NCI-H460 (cell line): ENCODE data around the gene ADA. TPM values are rescaled to one million over a fixed set of nuclear protein-coding genes. Genes with fewer than 3 reads are reported as not detected.

Experiments used
- DNase-seq: peaks from one replicate; pipeline ENCODE4 v3.0.0-alpha.2; 2016; ENCODE audit warnings: low read depth; ENCODE audit errors: extremely low read depth
- total RNA-seq: library from RNA; depleted of rRNA; stranded (reverse); fragments of >200 nt; shearing (Covaris generic); gene quantifications from 2 replicates; pipeline ENCODE4 v1.2.3, GENCODE V29; 2014

ADA gene
- total RNA-seq, 1 experiment from 2014 or later = 5.2 TPM

DNA sequence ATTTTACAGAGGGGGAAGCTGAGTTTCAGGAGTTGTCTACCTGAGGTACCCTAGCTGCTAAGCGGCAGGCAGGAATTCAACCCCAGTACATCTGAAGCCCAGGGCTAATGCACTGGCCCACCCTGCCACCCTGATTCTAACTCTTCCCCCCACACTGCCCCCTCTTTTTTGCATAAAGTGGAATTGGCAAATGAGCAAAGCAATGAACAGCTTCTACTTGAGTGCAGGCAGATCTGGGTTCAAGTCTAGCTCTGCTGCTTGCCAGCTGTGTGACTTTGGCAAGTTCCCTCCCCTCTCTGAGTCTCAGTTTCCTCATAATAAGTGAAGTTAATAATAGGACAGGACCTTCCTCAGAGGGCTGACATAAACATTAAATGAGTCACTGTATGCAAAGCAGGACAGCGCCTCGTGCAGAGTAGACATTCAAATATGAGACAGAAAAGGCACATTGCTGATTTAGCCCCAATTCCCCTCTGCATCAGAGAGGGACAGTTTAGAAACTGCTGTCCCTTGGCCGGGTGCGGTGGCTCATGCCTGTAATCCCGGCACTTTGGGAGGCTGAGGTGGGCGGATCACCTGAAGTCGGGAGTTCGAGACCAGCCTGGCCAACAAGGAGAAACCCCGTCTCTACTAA lies 4.7 kb downstream of the ADA start:
- no peak for DNase-seq

- DNase-seq = no peak
These were observed 5.4 kb downstream of the ADA start for GRCh38 chr20:44646023-44646640.

- DNase-seq = no peak
These were observed 6.8 kb downstream of the ADA start for GRCh38 chr20:44644667-44645131.

- DNase-seq = no peak
These were observed 7.3 kb downstream of the ADA start for GRCh38 chr20:44644230-44644617.

GRCh38 chr20:44643596-44644229 lies 7.8 kb downstream of the ADA start:
- no peak for DNase-seq

- DNase-seq = no peak
These were observed 8.4 kb downstream of the ADA start for GRCh38 chr20:44643154-44643519.

DNA sequence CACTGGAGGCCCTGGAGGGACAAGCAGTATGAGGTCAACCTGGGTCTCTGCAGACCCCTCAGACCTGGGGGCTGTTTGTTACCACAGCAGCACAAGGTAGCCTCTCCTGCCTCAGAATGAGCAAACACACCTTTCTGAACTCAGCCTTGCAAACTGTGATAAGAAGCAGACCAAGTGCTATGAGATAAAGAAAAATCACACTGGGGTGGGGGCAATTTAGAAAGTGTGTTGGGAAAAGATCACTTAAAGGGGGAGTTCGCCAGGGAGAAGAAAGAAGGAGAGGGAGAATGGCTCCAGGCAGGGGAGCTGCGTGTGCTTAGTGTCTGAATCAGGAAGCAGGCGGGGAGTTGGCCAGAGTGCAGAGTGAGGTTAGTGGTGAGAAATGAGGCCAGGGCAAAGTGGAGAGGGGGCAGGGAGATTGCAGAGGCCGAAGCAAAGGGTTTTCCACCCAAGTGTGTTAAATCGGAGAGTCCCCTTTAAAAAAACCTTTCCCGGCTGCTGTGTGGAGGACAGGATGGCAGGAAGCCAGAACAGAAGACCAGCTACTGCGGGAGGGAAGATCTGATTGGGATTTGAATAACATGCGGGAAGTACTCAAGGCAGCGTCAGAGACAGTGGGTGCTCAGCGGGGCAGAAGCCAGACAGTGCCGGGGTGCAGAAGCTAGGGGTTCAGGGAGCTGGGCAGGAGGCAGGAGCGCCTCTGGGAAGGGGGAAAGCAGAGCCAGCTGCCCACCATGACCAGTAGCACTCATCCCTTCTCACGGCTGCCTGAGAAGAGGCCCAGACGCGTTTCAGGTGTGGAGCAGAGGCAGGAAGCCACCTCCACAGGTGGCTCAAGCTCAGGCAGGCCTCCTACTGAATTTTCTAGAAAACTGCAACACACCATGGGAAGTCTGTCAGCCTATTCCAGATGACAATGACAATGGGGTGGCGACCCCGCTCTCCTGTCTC lies 9.0 kb downstream of the ADA start:
- no peak for DNase-seq

DNA sequence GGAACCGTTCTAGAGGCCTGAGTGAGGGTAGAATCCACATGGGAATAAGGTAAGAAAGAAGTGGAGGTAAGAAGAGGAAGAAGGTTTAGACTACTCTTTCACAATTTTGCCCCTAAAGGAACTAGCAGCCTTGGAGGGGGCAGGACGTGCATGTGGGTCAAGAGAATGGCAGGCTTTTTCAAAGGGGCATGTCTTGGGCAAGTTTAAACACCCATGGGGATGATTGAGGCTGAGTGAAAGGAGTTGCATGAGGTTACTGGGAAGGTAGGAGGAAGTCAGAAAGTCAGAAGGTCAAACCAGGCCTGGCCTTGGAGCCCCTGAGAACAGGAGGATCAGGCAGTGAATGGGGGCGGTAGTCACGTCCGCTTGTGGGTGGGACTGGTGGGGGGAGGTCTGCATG lies 10.2 kb downstream of the ADA start:
- DNase-seq = no peak

GRCh38 chr20:44640522-44640921 lies 11.0 kb downstream of the ADA start:
- no peak for DNase-seq

GRCh38 chr20:44637522-44638372 lies 13.8 kb downstream of the ADA start:
- no peak for DNase-seq

GRCh38 chr20:44637042-44637441 lies 14.5 kb downstream of the ADA start:
- DNase-seq = no peak

DNA sequence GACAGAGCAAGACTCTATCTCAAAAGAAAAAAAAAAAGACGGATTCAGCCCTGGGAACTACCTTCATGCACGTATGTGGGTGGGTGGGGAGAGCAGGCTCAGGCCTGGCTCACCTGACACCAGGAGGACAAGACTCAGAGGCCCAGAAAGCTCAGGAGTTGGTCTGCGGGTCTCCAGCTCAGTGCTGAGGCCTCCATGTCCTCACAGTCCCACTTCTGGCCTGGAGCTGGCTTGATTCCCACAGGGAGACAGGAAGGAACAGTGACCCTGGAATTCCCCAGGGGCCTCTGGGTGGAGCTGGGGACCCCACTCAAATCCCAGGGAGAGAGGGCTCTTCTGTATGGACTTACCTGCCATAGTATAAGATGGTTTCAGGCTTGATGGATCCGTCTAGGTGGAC lies 15.6 kb downstream of the ADA start:
- no peak for DNase-seq

DNA sequence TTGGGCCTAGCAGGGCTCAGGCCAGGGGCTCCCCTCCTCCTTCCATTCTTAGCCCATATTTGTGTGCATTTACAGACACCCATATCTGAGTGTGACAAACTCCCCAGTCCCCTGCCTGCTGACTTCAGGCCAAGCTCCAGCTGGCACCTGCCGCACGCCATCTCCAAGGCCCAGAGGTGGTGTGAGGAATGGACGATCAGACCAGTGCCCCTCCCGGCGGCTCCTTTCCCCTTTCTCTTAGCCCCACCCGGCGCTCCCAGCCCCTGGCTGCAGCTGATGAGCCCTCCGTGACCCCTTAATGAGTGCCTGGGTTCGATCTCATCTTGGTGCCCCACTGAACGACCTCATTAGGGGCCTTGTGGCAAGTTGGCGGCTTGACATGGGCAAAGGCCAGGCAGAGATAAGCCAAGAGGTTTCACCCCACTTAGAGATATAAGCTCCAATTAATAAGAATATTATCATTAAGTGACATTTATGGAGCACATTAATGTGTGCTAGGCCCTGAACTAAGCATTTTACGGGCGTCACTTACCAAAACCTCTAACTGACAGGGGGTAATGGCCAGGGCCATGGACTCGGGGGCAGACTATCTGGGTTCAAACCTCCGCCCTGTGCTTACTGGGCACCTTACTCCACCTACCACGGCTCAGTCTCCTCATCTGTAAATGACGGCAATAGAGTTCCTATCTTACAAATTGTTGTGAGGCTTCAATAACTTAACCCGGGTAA lies 17.5 kb downstream of the ADA start:
- DNase-seq = no peak

- no peak for DNase-seq
These were observed 18.2 kb downstream of the ADA start for GRCh38 chr20:44633187-44633810.

- no peak for DNase-seq
These were observed 19.3 kb downstream of the ADA start for GRCh38 chr20:44632103-44632752.

DNA sequence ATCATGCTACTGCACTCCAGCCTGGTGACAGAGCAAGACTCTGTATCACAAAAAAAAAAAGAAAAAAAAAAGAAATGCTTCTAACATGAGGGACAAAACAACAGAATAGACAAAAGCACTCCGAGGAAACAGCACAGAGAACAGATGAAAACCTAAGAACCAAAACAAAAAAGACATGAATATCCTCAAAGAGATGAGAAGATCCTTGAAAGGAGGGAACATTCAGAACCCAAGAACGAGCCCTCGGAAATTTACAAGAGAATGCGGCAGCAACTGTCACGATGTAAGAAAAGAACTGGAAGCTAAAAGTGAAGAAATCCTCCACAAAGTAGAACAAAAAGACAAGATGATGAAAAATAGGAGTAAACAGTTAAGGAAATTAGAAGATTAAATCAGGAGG lies 21.2 kb downstream of the ADA start:
- DNase-seq = no peak

DNA sequence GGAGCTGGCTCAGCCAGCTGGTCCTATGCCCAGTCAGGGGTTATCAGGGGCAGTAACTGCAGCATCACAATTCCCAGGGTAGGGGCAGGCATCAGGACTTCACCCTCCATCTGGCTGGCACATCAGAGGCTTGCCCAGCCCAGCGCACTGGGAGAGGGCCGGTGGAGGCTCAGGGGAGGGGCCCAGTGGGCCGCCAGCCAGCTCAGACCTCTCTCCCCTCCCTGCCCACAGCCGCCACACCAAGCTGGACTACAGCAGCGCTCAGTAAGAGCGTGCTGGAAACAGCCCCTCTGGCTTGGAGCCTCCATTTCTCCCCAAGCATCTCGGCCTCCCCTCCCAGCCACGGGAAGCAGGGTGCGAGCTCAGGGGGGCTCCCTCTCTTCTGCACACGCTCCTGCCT lies 22.0 kb downstream of the ADA start:
- DNase-seq = no peak

DNA sequence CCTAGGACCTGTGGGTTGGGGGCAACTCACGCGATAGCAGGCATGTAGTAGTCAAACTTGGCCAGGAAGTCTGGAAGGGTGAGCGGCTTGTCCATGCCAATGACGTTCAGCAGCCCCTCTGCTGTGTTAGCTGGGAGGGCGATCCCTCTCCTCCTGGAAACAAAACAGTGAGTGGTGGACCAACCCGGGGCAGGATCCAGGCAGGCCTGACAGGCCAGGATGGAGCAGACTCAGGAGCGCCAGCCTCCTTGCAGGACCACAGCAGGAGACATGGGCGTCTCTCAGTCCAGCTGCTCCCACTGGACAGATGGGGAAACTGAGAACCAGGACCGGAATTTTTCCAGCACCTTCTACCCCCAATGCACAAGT lies 22.5 kb downstream of the ADA start:
- no peak for DNase-seq
